Activated T-cell treated with anti-CD3 and anti-CD28 coated beads, Interleukin-2, amount 50 U/mL, for 24 hours (primary cell): ENCODE measurements around the gene CLDND1.
A peak's percentile ranks its signal among the peaks of the same experiment; 100 is the strongest.

ENCODE experiments used
- DNase-seq: peaks from one replicate; pipeline ENCODE4 v3.0.0-alpha.2; 2020
- H3K27ac Mint-ChIP-seq: 2 replicates; pipeline ENCODE4 v1.8.0; 2020; ENCODE audit warnings: mild to moderate bottlenecking, mixed read lengths
- H3K27me3 Mint-ChIP-seq: 2 replicates; pipeline ENCODE4 v1.8.0; 2020; ENCODE audit warnings: mixed read lengths
- H3K36me3 Mint-ChIP-seq: 2 replicates; pipeline ENCODE4 v1.8.0; 2020; ENCODE audit warnings: low read depth, mixed read lengths
- H3K4me1 Mint-ChIP-seq: 2 replicates; pipeline ENCODE4 v1.8.0; 2020; ENCODE audit warnings: low read depth, mixed read lengths
- H3K4me3 Mint-ChIP-seq: 2 replicates; pipeline ENCODE4 v1.8.0; 2020; ENCODE audit warnings: mild to moderate bottlenecking, moderate library complexity, mixed read lengths
- H3K9me3 Mint-ChIP-seq: 2 replicates; pipeline ENCODE4 v1.8.0; 2020; ENCODE audit warnings: mixed read lengths

Gene CLDND1

GRCh38 chr3:98536456-98537017 is 13.8 kb upstream of the CLDND1 start:
- no peak for DNase-seq
- peaks cover 27% of the 10 kb centered on the region for H3K36me3 Mint-ChIP-seq
- H3K4me3 Mint-ChIP-seq, result peak overlapping the region; percentile 76

GRCh38 chr3:98534734-98535133 is 12.0 kb upstream of the CLDND1 start:
- Mint-ChIP-seq H3K27ac (no peak overlapping the region), H3K4me1 (peaks cover 61% of the 10 kb centered on the region)

More at GRCh38 chr3:98536456-98537017, 13.8 kb upstream of the CLDND1 start:
- no peaks in the 10 kb centered on the region for H3K27me3 Mint-ChIP-seq
- H3K4me1 Mint-ChIP-seq, result peaks cover 57% of the 10 kb centered on the region
- H3K9me3 Mint-ChIP-seq, result peaks cover under 1% of the 10 kb centered on the region
- peak overlapping the region; percentile 94 for H3K27ac Mint-ChIP-seq

GRCh38 chr3:98534168-98534567 is 11.5 kb upstream of the CLDND1 start:
- DNase-seq, result no peak
- Mint-ChIP-seq H3K4me1 (peaks cover 60% of the 10 kb centered on the region), H3K9me3 (no peaks in the 10 kb centered on the region), H3K36me3 (peaks cover 46% of the 10 kb centered on the region), H3K27me3 (no peaks in the 10 kb centered on the region), H3K4me3 (peak overlapping the region; percentile 59), H3K27ac (peak overlapping the region; percentile 44)

More at GRCh38 chr3:98534734-98535133, 12.0 kb upstream of the CLDND1 start:
- H3K9me3 Mint-ChIP-seq, result no peaks in the 10 kb centered on the region
- H3K4me3 Mint-ChIP-seq, result peak overlapping the region; percentile 63
- peaks cover 42% of the 10 kb centered on the region for H3K36me3 Mint-ChIP-seq
- DNase-seq, result no peak
- H3K27me3 Mint-ChIP-seq, result no peaks in the 10 kb centered on the region

GRCh38 chr3:98532709-98533571 is 10.2 kb upstream of the CLDND1 start:
- H3K36me3 Mint-ChIP-seq, result peaks cover 49% of the 10 kb centered on the region
- peaks cover 57% of the 10 kb centered on the region for H3K4me1 Mint-ChIP-seq
- H3K27ac Mint-ChIP-seq, result peak overlapping the region; percentile 27
- H3K4me3 Mint-ChIP-seq, result peak overlapping the region; percentile 59
- H3K9me3 Mint-ChIP-seq, result no peaks in the 10 kb centered on the region
- no peak for DNase-seq
- H3K27me3 Mint-ChIP-seq, result no peaks in the 10 kb centered on the region

GRCh38 chr3:98532275-98532637 is 9.6 kb upstream of the CLDND1 start:
- Mint-ChIP-seq H3K4me3 (peak overlapping the region; percentile 59), H3K9me3 (no peaks in the 10 kb centered on the region), H3K27ac (peak overlapping the region; percentile 59), H3K36me3 (peaks cover 53% of the 10 kb centered on the region), H3K27me3 (no peaks in the 10 kb centered on the region), H3K4me1 (peaks cover 60% of the 10 kb centered on the region)
- no peak for DNase-seq

GRCh38 chr3:98531622-98532274 is 9.0 kb upstream of the CLDND1 start, which contains the start of gene GPR15:
Gene GPR15, plus strand, starts transcription at chr3:98531978. Its CDS starts 56 bp downstream, at chr3:98532034.
- Mint-ChIP-seq H3K4me1 (peaks cover 58% of the 10 kb centered on the region), H3K9me3 (no peaks in the 10 kb centered on the region), H3K36me3 (peaks cover 56% of the 10 kb centered on the region)

GRCh38 chr3:98530676-98531075 is 8.0 kb upstream of the CLDND1 start:
- Mint-ChIP-seq H3K27ac (no peak overlapping the region), H3K36me3 (peaks cover 55% of the 10 kb centered on the region), H3K9me3 (no peaks in the 10 kb centered on the region), H3K27me3 (no peaks in the 10 kb centered on the region), H3K4me1 (peaks cover 54% of the 10 kb centered on the region), H3K4me3 (peak overlapping the region; percentile 59)
- DNase-seq, result no peak

More at GRCh38 chr3:98531622-98532274, 9.0 kb upstream of the CLDND1 start, which contains the start of gene GPR15:
- DNase-seq, result no peak
- peak within 1 kb of the TSS; percentile 59 for H3K27ac Mint-ChIP-seq
- H3K27me3 Mint-ChIP-seq, result no peaks in the 10 kb centered on the region
- H3K4me3 Mint-ChIP-seq, result peak within 1 kb of the TSS; percentile 59

- H3K27me3 Mint-ChIP-seq, result no peaks in the 10 kb centered on the region
- no peaks in the 10 kb centered on the region for H3K9me3 Mint-ChIP-seq
- peak overlapping the region; percentile 63 for H3K27ac Mint-ChIP-seq
- no peak for DNase-seq
- H3K36me3 Mint-ChIP-seq, result peaks cover 58% of the 10 kb centered on the region
- peak overlapping the region; percentile 59 for H3K4me3 Mint-ChIP-seq
- H3K4me1 Mint-ChIP-seq, result peaks cover 61% of the 10 kb centered on the region
Measured at GRCh38 chr3:98529856-98530459, 7.3 kb upstream of the CLDND1 start.

GRCh38 chr3:98528474-98529346 is 6.0 kb upstream of the CLDND1 start:
- Mint-ChIP-seq H3K27me3 (no peaks in the 10 kb centered on the region), H3K36me3 (peaks cover 67% of the 10 kb centered on the region), H3K4me1 (peaks cover 70% of the 10 kb centered on the region), H3K27ac (no peak overlapping the region), H3K4me3 (peak overlapping the region; percentile 42), H3K9me3 (no peaks in the 10 kb centered on the region)
- DNase-seq, result no peak

GRCh38 chr3:98525494-98525893 is 2.8 kb upstream of the CLDND1 start:
- peaks cover 60% of the 10 kb centered on the region for H3K4me1 Mint-ChIP-seq
- DNase-seq, result no peak
- H3K4me3 Mint-ChIP-seq, result peak overlapping the region; percentile 8
- peak overlapping the region; percentile 34 for H3K27ac Mint-ChIP-seq
- no peaks in the 10 kb centered on the region for H3K27me3 Mint-ChIP-seq
- H3K9me3 Mint-ChIP-seq, result no peaks in the 10 kb centered on the region
- H3K36me3 Mint-ChIP-seq, result peaks cover 65% of the 10 kb centered on the region

GRCh38 chr3:98521897-98522543 is 682 bp downstream of the CLDND1 start:
- H3K4me1 Mint-ChIP-seq, result peaks cover 73% of the 10 kb centered on the region
- H3K9me3 Mint-ChIP-seq, result no peaks in the 10 kb centered on the region
- H3K36me3 Mint-ChIP-seq, result peaks cover 77% of the 10 kb centered on the region
- H3K27ac Mint-ChIP-seq, result peak overlapping the region; percentile 94
- peak overlapping the region; percentile 88 for H3K4me3 Mint-ChIP-seq
- peak; percentile 64 for DNase-seq
- no peaks in the 10 kb centered on the region for H3K27me3 Mint-ChIP-seq

- Mint-ChIP-seq H3K27me3 (no peaks in the 10 kb centered on the region), H3K9me3 (no peaks in the 10 kb centered on the region), H3K27ac (peak overlapping the region; percentile 83), H3K4me3 (peak overlapping the region; percentile 88), H3K4me1 (peaks cover 76% of the 10 kb centered on the region), H3K36me3 (peaks cover 93% of the 10 kb centered on the region)
- DNase-seq, result no peak
Measured at GRCh38 chr3:98519351-98519750, 3.4 kb downstream of the CLDND1 start.

- no peak for DNase-seq
- no peaks in the 10 kb centered on the region for H3K27me3 Mint-ChIP-seq
- H3K27ac Mint-ChIP-seq, result peak overlapping the region; percentile 83
- peaks cover 94% of the 10 kb centered on the region for H3K36me3 Mint-ChIP-seq
- H3K4me3 Mint-ChIP-seq, result peak overlapping the region; percentile 88
- peaks cover 77% of the 10 kb centered on the region for H3K4me1 Mint-ChIP-seq
- H3K9me3 Mint-ChIP-seq, result no peaks in the 10 kb centered on the region
Measured at GRCh38 chr3:98518816-98519215, 3.9 kb downstream of the CLDND1 start.
